UCSD-AML1 (cell line): ENCODE results near the gene POLR2B.

Experiments used
- DNase-seq: peaks from one replicate; lab custom pipeline; 2025; ENCODE audit not compliant: unreplicated experiment; lab: John Stamatoyannopoulos, UW

The POLR2B gene

DNA sequence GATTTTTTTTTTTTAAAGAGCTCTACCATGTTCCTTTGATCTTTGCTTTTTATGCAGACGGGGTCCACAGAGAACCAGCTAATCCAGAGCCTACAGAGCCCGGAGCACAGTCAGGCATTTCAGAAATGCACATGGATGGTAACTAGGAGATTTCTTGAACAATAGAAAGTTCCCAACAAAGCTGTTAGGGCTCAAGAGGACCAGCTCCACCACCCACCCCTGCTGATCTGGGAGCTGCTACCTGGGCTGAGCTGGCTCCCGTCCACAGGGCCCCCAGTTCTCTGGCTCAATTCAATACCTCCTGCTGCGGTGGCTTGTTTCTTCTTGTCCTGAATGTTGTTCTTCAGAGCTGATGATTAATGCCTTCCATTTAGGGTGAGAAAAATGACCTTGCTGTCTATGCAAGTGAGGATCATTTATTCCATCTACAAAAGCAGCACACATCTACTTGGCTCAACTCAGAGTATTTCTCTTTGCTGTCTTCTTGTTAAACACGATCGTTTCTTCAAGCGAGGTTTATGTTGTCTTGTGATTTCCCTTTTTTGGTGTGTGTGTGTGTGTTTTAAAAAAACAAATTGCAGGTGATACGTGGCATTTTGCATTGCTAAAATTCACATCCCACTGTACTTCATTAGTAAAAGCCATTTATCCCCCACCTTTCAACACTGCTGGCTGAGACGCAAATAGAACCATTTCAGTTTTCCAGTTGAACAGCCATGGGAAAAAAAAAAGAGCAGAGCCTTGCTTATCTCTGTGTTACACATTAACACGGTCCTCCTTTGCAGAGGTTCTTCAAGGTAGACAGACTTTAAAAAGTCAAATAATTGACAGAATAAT, 100.2 kb downstream of the POLR2B start:
- DNase-seq: no peak
